Measurements from ENCODE around the gene HOXC10. TPM values are rescaled to one million over a fixed set of nuclear protein-coding genes. Genes with fewer than 3 reads are reported as not detected.

Gene HOXC10
- total RNA-seq, 4 donors from 2014 or later, result not detected

GRCh38 chr12:54026640-54027441 is 41.9 kb downstream of the HOXC10 start:
- no peak for TF ChIP-seq POLR2AphosphoS5 (IDR thresholded peaks at IDR 0.05)
- TF ChIP-seq POLR2A (IDR thresholded peaks at IDR 0.05), result no peak
- no peak for TF ChIP-seq CTCF (IDR thresholded peaks at IDR 0.05)
- no peak for TF ChIP-seq EP300 (IDR thresholded peaks at IDR 0.05; ENCODE audit: low read depth)
- in situ Hi-C loops (cut with MboI; ENCODE audit: low pct_ligation_motif_present in 1 of 4, low pct_unique_long_range_greater_than_20kb in 1 of 4, low sequenced_read_pairs in 3 of 4) (loop anchor here in 2 of 4 donors (5.0 to 10.0 kb wide), 2 partner anchors 165 to 168 kb away; no protein-coding TSS in a partner anchor), intact Hi-C loops (cut with DNase I; ENCODE audit: low total_unique reads) (no loop called here)
- no peaks in the 10 kb centered on the region for H3K9me3 ChIP-seq
- 4 to 16% methylated on average over 7 to 22 of the region's 22 CpGs for WGBS, 2 donors (ENCODE audit: low coverage in 1 of 2)
- peaks cover 100% of the 10 kb centered on the region for H3K27me3 ChIP-seq
- no peak overlapping the region for H3K27ac ChIP-seq
- peaks cover 7 to 24% (median 11%) of the 10 kb centered on the region in 4 donors for H3K4me1 ChIP-seq
- no peaks in the 10 kb centered on the region for H3K36me3 ChIP-seq
- H3K4me3 ChIP-seq, result no peak overlapping the region
- DNase-seq, result no peak

- no peak for TF ChIP-seq POLR2AphosphoS5 (IDR thresholded peaks at IDR 0.05)
- no peak for TF ChIP-seq CTCF (IDR thresholded peaks at IDR 0.05)
- in situ Hi-C loops (cut with MboI; ENCODE audit: low pct_ligation_motif_present in 1 of 4, low pct_unique_long_range_greater_than_20kb in 1 of 4, low sequenced_read_pairs in 3 of 4) (loop anchor here in 2 of 4 donors (5.0 to 10.0 kb wide), 2 partner anchors 165 to 167 kb away; no protein-coding TSS in a partner anchor), intact Hi-C loops (cut with DNase I; ENCODE audit: low total_unique reads) (no loop called here)
- 29 to 44% methylated on average over 3 of the region's 3 CpGs for WGBS, 2 donors (ENCODE audit: low coverage in 1 of 2)
- Histone ChIP-seq H3K36me3 (no peaks in the 10 kb centered on the region), H3K27me3 (peaks cover 100% of the 10 kb centered on the region), H3K4me1 (peaks cover 7 to 24% (median 11%) of the 10 kb centered on the region in 4 donors), H3K27ac (no peak overlapping the region), H3K4me3 (no peak overlapping the region), H3K9me3 (no peaks in the 10 kb centered on the region)
- DNase-seq, result no peak
Measured at GRCh38 chr12:54027442-54027786, 42.5 kb downstream of the HOXC10 start.

- H3K36me3 ChIP-seq, result no peaks in the 10 kb centered on the region
- H3K4me1 ChIP-seq, result peaks cover 7 to 33% (median 16%) of the 10 kb centered on the region in 4 donors
- DNase-seq, result no peak
- TF ChIP-seq CTCF (IDR thresholded peaks at IDR 0.05), result no peak
- TF ChIP-seq POLR2A (IDR thresholded peaks at IDR 0.05), result no peak
- TF ChIP-seq EP300 (IDR thresholded peaks at IDR 0.05; ENCODE audit: low read depth), result no peak
- no peak for TF ChIP-seq POLR2AphosphoS5 (IDR thresholded peaks at IDR 0.05)
- peaks cover 0 to 2% of the 10 kb centered on the region in 2 donors for H3K9me3 ChIP-seq
- intact Hi-C loops (cut with DNase I; ENCODE audit: low total_unique reads) (no loop called here), in situ Hi-C loops (cut with MboI; ENCODE audit: low pct_ligation_motif_present in 1 of 4, low pct_unique_long_range_greater_than_20kb in 1 of 4, low sequenced_read_pairs in 3 of 4) (loop anchor here in 2 of 4 donors (5.0 to 10.0 kb wide), 2 partner anchors 164 to 166 kb away; no protein-coding TSS in a partner anchor)
- H3K27me3 ChIP-seq, result peaks cover 100% of the 10 kb centered on the region
- H3K27ac ChIP-seq, result no peak within 1 kb of the TSS
- 10 to 16% methylated on average over 18 to 36 of the region's 36 CpGs for WGBS, 2 donors (ENCODE audit: low coverage in 1 of 2)
- H3K4me3 ChIP-seq, result no peak within 1 kb of the TSS
Measured at GRCh38 chr12:54028314-54029201, 43.6 kb downstream of the HOXC10 start, which contains the start of gene HOXC6. HOXC6 (plus strand) TSS chr12:54028440; CDS start chr12:54028522, 82 bp downstream.

Measured in transverse colon (tissue), 4 donors.